ENCODE measurements around the gene RAB11FIP4. TPM values are rescaled to one million over a fixed set of nuclear protein-coding genes. Genes with fewer than 3 reads are reported as not detected.

RAB11FIP4 gene
- total RNA-seq, 1 experiment from 2014 or later: 2.0 TPM

Other genes starting within 250 kb of the RAB11FIP4 start
- gene OMG, start 94.4 kb upstream of the RAB11FIP4 start, total RNA-seq (2014; rRNA removed; shearing (Covaris generic)): not detected in 2 replicates
- 1.5 and 2.4 TPM in 2 replicates for gene EVI2B, start 77.6 kb upstream of the RAB11FIP4 start, total RNA-seq (2014; rRNA removed; shearing (Covaris generic))
- 7.4 and 7.7 TPM in 2 replicates for gene EVI2A, start 70.1 kb upstream of the RAB11FIP4 start, total RNA-seq (2014; rRNA removed; shearing (Covaris generic))